ENCODE measurements around the gene SOAT1.

- no peak for TF ChIP-seq RAD21 (IDR thresholded peaks at IDR 0.05; ENCODE audit: low read depth)
- TF ChIP-seq REST (IDR thresholded peaks at IDR 0.05; ENCODE audit: low read depth) = no peak
- no peak for TF ChIP-seq MAX (IDR thresholded peaks at IDR 0.05)
- TF ChIP-seq TEAD4 (IDR thresholded peaks at IDR 0.05) = no peak
Observed at GRCh38 chr1:179310721-179311120, 17.1 kb downstream of the SOAT1 start.
